ENCODE results near the gene MYLK2. TPM values are rescaled to one million over a fixed set of nuclear protein-coding genes. Genes with fewer than 3 reads are reported as not detected.

The MYLK2 gene
- total and polyA plus RNA-seq, 10 of the 15 experiments (the other 5 are each of a cell fraction or from before 2014, with no cell fraction given): 0.04 to 0.67 (median 0.18) TPM; not detected in 1

- CTCF ChIA-PET: interaction anchor here (0.7 to 13.1 kb wide), 20 partner anchors 12 to 292 kb away, joined by 3 to 307 read pairs (median 5); partner anchors contain the start of gene PDRG1
- DNase-seq (ENCODE audit: low read depth, low spot score): no peak
- no peaks in the 10 kb centered on the region for H3K36me3 ChIP-seq (ENCODE audit: control insufficient read depth in 2 of 2, insufficient read depth in 2 of 2, low read length in 1 of 2)
- RAD21 ChIA-PET (ENCODE audit: unreplicated experiment): interaction anchor here (0.7 to 7.6 kb wide), 8 partner anchors 21 to 783 kb away, joined by 3 to 248 read pairs (median 3); partner anchors contain the start of gene PDRG1
- intact Hi-C loops (cut with micrococcal nuclease; ENCODE audit: unreplicated experiment) (no loop called here), in situ Hi-C loops (cut with MboI) (loop anchor here (10.0 kb wide), 1 partner anchor 243 kb away; no protein-coding TSS in a partner anchor)
- H3K79me2 ChIP-seq (ENCODE audit: control insufficient read depth, insufficient read depth, low read length): no peaks in the 10 kb centered on the region
- H3K9me3 ChIP-seq (replicated peaks; ENCODE audit: control insufficient read depth, insufficient read depth, low read length): no peaks in the 10 kb centered on the region
- no peak overlapping the region for H3K4me2 ChIP-seq (ENCODE audit: control insufficient read depth, insufficient read depth)
- SMC1A ChIA-PET (ENCODE audit: uncharacterized antibody, unreplicated experiment): interaction anchor here (0.6 to 7.9 kb wide), 7 partner anchors 11 to 240 kb away, joined by 3 to 181 read pairs (median 8); partner anchors contain the start of gene PDRG1
- POLR2A ChIA-PET: interaction anchor here (0.7 to 1.3 kb wide), 5 partner anchors 56 to 183 kb away, joined by 3 to 8 read pairs (median 3); partner anchors contain the start of gene PDRG1
- ATAC-seq: no peak
- WGBS (ENCODE audit: insufficient coverage, insufficient replicate concordance, low lambda C conversion rate, missing lambda C conversion rate): 25% methylated on average over 11 of the region's 11 CpGs
- H3K27me3 ChIP-seq (replicated peaks in 1 of 2; ENCODE audit: control insufficient read depth in 2 of 2, insufficient read depth in 2 of 2, low read length in 1 of 2): no peaks in the 10 kb centered on the region; a peak in 2 of 4 replicates
- no TSS peak for BruUV-seq (replicated peaks)
- H2AFZ ChIP-seq (ENCODE audit: control insufficient read depth, low read depth, low read length): no peak overlapping the region
- no peak overlapping the region for H3K27ac ChIP-seq (ENCODE audit: control insufficient read depth, insufficient read depth)
- no peak overlapping the region for H3K9ac ChIP-seq (ENCODE audit: control insufficient read depth, insufficient read depth, low read length)
- no peak for FAIRE-seq
- TF ChIP-seq STAT1 (conservative IDR thresholded peaks at IDR 0.05): no peak
- no peak for TF ChIP-seq NKRF (conservative IDR thresholded peaks at IDR 0.05)
- TF ChIP-seq IKZF1 (conservative IDR thresholded peaks at IDR 0.05): no peak
- TF ChIP-seq TARDBP (IDR thresholded peaks at IDR 0.05; ENCODE audit: borderline replicate concordance): no peak
- no peak for TF ChIP-seq TCF7 (IDR thresholded peaks at IDR 0.05; ENCODE audit: borderline replicate concordance)
- TF ChIP-seq FOXK2 (IDR thresholded peaks at IDR 0.05): peak; percentile 27; the same call in 1 of the 2 replicates
- no peak for TF ChIP-seq SMARCA5 (IDR thresholded peaks at IDR 0.05)
- no peaks in the 10 kb centered on the region; the same call in 1 of the 2 replicates for H4K20me1 ChIP-seq (ENCODE audit: control insufficient read depth, insufficient read depth)
- H3K4me3 ChIP-seq: no peak overlapping the region
- no peaks in the 10 kb centered on the region; the same call in 1 of the 2 replicates for H3K4me1 ChIP-seq (ENCODE audit: control insufficient read depth, insufficient read depth, low read length)
Measured at GRCh38 chr20:31851240-31851955, 32.2 kb downstream of the MYLK2 start.

Measured in GM12878 (cell line).